Hippocampal formation (tissue), 2 donors: ENCODE data around the gene OSBPL1A.
A peak's percentile ranks its signal among the peaks of the same experiment; 100 is the strongest.
"Not testable (repeated sequence)": the region's sequence is repeated elsewhere in the genome, so short reads cannot be mapped to it uniquely, and the experiment has no call there.

Experiments used
- DNase-seq, 2 donors: peaks; one replicate each; lab custom pipeline; 2025; lab: John Stamatoyannopoulos, UW

Gene OSBPL1A

GRCh38 chr18:24397131-24397693 lies 412 bp downstream of the OSBPL1A start:
- peak; percentile 66 to 86 for DNase-seq

GRCh38 chr18:24396082-24396633 lies 1.5 kb downstream of the OSBPL1A start:
- DNase-seq = no peak

- no peak for DNase-seq
Measured at GRCh38 chr18:24395049-24395795, 2.4 kb downstream of the OSBPL1A start.

GRCh38 chr18:24388957-24389356 lies 8.7 kb downstream of the OSBPL1A start:
- no peak for DNase-seq

- DNase-seq = no peak
Measured at GRCh38 chr18:24386681-24387080, 10.9 kb downstream of the OSBPL1A start.

- no peak for DNase-seq
Measured at GRCh38 chr18:24381126-24381525, 16.5 kb downstream of the OSBPL1A start.

GRCh38 chr18:24380163-24380747 lies 17.4 kb downstream of the OSBPL1A start:
- DNase-seq = no peak

- no peak for DNase-seq
Measured at GRCh38 chr18:24378598-24378997, 19.0 kb downstream of the OSBPL1A start.

GRCh38 chr18:24376531-24376930 lies 21.1 kb downstream of the OSBPL1A start:
- DNase-seq = not testable (repeated sequence)

- no peak for DNase-seq
Measured at GRCh38 chr18:24373328-24373727, 24.3 kb downstream of the OSBPL1A start.

GRCh38 chr18:24372279-24372872 lies 25.2 kb downstream of the OSBPL1A start:
- DNase-seq = no peak

GRCh38 chr18:24370120-24370519 lies 27.5 kb downstream of the OSBPL1A start:
- DNase-seq = no peak

- no peak for DNase-seq
Measured at GRCh38 chr18:24369426-24369825, 28.2 kb downstream of the OSBPL1A start.

GRCh38 chr18:24368749-24369148 lies 28.9 kb downstream of the OSBPL1A start:
- DNase-seq = no peak

- no peak for DNase-seq
Measured at GRCh38 chr18:24366328-24366727, 31.3 kb downstream of the OSBPL1A start.

GRCh38 chr18:24364177-24364576 lies 33.4 kb downstream of the OSBPL1A start:
- no peak for DNase-seq

GRCh38 chr18:24362757-24363156 lies 34.9 kb downstream of the OSBPL1A start:
- no peak for DNase-seq

- DNase-seq = peak; percentile 8 to 73
Measured at GRCh38 chr18:24359787-24360530, 37.7 kb downstream of the OSBPL1A start.

- no peak for DNase-seq
Measured at GRCh38 chr18:24354278-24354677, 43.3 kb downstream of the OSBPL1A start.

- no peak for DNase-seq
Measured at GRCh38 chr18:24346254-24346653, 51.4 kb downstream of the OSBPL1A start.

- DNase-seq = no peak
Measured at GRCh38 chr18:24344509-24344908, 53.1 kb downstream of the OSBPL1A start.

- no peak for DNase-seq
Measured at GRCh38 chr18:24342347-24342746, 55.3 kb downstream of the OSBPL1A start.
